ENCODE results near the gene PCNA. TPM values are rescaled to one million over a fixed set of nuclear protein-coding genes. Genes with fewer than 3 reads are reported as not detected.

The PCNA gene
- total RNA-seq, 4 donors from 2014 or later, result 43.0 to 112 (median 59.6) TPM

DNA sequence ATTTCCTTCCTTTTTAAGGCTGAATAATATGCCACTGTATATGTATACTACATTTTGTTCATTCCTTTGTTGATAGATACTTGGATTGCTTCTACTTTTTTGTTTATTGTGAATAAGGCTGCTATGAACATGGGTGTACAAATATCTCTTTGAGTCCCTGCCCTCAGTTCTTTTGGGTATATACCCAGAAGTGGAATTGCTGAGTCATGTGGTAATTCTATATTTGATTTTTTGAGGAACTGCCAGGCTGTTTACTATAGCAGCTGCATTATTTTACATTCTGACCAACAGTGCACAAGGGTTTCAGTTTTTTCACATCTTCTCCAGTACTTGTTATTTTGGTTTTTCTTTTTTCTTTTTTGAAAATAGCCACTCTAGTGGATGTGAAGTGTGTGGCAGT, 41.1 kb upstream of the PCNA start:
- no peak overlapping the region for H3K27ac ChIP-seq
- no peaks in the 10 kb centered on the region for H3K27me3 ChIP-seq
- TF ChIP-seq, protein P1, sequence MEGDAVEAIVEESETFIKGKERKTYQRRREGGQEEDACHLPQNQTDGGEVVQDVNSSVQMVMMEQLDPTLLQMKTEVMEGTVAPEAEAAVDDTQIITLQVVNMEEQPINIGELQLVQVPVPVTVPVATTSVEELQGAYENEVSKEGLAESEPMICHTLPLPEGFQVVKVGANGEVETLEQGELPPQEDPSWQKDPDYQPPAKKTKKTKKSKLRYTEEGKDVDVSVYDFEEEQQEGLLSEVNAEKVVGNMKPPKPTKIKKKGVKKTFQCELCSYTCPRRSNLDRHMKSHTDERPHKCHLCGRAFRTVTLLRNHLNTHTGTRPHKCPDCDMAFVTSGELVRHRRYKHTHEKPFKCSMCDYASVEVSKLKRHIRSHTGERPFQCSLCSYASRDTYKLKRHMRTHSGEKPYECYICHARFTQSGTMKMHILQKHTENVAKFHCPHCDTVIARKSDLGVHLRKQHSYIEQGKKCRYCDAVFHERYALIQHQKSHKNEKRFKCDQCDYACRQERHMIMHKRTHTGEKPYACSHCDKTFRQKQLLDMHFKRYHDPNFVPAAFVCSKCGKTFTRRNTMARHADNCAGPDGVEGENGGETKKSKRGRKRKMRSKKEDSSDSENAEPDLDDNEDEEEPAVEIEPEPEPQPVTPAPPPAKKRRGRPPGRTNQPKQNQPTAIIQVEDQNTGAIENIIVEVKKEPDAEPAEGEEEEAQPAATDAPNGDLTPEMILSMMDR (IDR thresholded peaks at IDR 0.05), result no peak
- no peak for TF ChIP-seq POLR2A (IDR thresholded peaks at IDR 0.05)
- no peak overlapping the region for H3K4me3 ChIP-seq
- no peaks in the 10 kb centered on the region for H3K36me3 ChIP-seq
- intact Hi-C loops (cut with DNase I; ENCODE audit: low total_unique reads), result no loop called here
- H3K4me1 ChIP-seq, result no peaks in the 10 kb centered on the region
- H3K9me3 ChIP-seq, result no peaks in the 10 kb centered on the region
- DNase-seq, result no peak

DNA sequence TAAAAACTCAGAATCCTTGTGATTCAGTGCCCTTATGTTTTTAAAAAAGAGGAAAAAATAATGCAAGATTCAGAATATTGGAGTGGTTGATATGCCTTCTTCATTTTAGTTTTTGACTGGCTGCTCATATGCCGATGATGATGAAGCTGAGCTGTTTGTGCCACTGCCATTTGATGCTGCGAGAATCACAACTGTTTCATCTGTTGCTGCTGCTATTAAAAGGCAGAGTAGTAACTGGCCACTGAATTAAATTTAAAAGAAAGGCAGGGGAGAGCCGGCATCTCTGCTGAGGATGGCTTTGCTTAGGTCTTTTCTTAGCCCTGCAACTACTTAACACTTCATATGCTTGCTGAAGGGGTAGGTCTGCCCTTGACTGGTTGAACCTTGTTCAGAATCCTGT, 40.2 kb upstream of the PCNA start:
- Histone ChIP-seq H3K27me3 (no peaks in the 10 kb centered on the region), H3K4me3 (no peak overlapping the region), H3K27ac (no peak overlapping the region), H3K36me3 (no peaks in the 10 kb centered on the region), H3K4me1 (no peaks in the 10 kb centered on the region), H3K9me3 (no peaks in the 10 kb centered on the region)
- DNase-seq, result no peak
- no peak for TF ChIP-seq POLR2A (IDR thresholded peaks at IDR 0.05)
- TF ChIP-seq, protein P1 (IDR thresholded peaks at IDR 0.05), result no peak
- intact Hi-C loops (cut with DNase I; ENCODE audit: low total_unique reads), result no loop called here

DNA sequence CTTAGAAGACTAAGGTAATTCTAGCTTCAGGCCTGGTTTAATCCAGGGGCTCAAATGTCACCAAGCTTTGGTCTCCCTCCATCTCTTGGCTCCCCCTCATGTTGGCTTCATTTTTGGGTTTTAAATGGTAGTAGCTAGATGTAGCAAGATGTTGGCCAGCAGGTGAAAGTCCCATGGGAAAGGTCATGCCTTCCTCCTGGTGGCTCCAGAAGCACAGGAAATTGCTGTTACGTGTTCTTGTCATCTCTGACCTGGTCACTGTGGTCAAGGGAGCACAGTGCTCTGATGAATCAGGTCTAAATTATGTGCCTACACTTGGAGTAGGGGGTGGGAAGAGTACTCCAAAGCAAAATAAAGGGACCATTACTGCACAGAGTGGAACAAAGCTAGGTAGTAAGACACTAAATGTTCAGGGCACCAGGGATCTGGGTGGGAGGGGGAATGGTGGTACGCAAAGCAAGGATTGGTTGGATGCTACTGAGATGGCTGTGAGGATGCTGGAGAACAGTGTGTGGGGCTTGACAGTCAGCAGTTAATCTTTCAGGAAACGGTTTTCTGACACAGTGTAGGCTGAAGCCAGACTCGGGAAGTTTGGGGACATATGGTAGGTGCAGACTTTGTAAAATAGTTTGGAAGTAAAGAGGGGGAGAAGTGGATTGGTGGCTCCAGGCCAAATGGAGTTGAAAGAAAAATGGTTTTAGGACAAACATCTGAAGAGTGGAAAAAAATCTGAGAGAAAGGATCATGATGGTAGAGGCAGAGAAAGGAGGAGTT, 37.1 kb upstream of the PCNA start:
- no peaks in the 10 kb centered on the region for H3K4me1 ChIP-seq
- H3K36me3 ChIP-seq, result no peaks in the 10 kb centered on the region
- TF ChIP-seq, protein P1 (IDR thresholded peaks at IDR 0.05), result no peak
- no peak for TF ChIP-seq POLR2A (IDR thresholded peaks at IDR 0.05)
- no peaks in the 10 kb centered on the region for H3K27me3 ChIP-seq
- no peak overlapping the region for H3K27ac ChIP-seq
- intact Hi-C loops (cut with DNase I; ENCODE audit: low total_unique reads), result no loop called here
- H3K4me3 ChIP-seq, result no peak overlapping the region
- DNase-seq, result no peak
- H3K9me3 ChIP-seq, result no peaks in the 10 kb centered on the region

DNA sequence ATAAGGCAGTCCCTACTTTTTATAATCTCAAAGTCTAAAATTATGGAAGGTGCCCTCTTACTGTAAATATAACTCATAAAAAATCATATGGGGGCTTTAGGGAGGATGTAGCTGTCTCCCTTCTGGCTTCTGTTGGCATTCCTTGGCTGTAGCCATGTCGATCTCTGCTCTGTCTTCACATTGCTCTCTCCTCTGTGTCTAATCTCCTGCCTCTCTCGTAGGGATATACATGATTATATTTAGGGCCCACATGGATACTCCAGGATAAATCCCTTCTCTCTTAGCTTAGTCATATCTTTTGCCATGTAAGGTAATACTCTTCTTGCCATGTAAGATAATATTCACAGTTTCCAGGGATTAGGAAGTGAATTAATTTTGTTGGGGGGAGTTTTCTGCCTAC, 35.6 kb upstream of the PCNA start:
- no peak overlapping the region for H3K4me3 ChIP-seq
- no peak for DNase-seq
- peaks cover 0 to 5% of the 10 kb centered on the region in 2 donors for H3K4me1 ChIP-seq
- intact Hi-C loops (cut with DNase I; ENCODE audit: low total_unique reads), result no loop called here
- no peaks in the 10 kb centered on the region for H3K27me3 ChIP-seq
- H3K9me3 ChIP-seq, result no peaks in the 10 kb centered on the region
- H3K36me3 ChIP-seq, result no peaks in the 10 kb centered on the region
- no peak for TF ChIP-seq POLR2A (IDR thresholded peaks at IDR 0.05)
- TF ChIP-seq, protein P1 (IDR thresholded peaks at IDR 0.05), result no peak
- no peak overlapping the region for H3K27ac ChIP-seq

DNA sequence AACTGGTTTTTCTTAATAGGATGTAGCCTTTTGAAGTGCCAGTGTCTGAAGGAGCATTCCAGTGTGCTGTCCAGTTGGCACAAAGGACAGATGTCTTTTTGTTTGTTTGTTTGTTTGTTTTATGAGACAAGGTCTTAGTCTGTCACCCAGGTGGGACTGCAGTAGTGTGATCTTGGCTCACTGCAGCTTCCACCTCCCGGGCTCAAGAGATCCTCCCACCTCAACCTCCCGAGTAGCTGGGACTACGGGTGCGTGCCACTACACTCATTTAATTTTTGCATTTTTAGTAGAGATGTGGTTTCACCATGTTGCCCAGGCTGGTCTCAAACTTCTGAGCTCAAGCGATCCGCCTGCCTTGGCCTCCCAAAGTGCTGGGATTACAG, 34.8 kb upstream of the PCNA start:
- Histone ChIP-seq H3K36me3 (no peaks in the 10 kb centered on the region), H3K4me3 (no peak overlapping the region), H3K9me3 (no peaks in the 10 kb centered on the region), H3K4me1 (peaks cover 0 to 10% of the 10 kb centered on the region in 2 donors), H3K27me3 (no peaks in the 10 kb centered on the region), H3K27ac (no peak overlapping the region)
- DNase-seq, result no peak
- TF ChIP-seq POLR2A (IDR thresholded peaks at IDR 0.05), result no peak
- TF ChIP-seq, protein P1 (IDR thresholded peaks at IDR 0.05), result no peak
- intact Hi-C loops (cut with DNase I; ENCODE audit: low total_unique reads), result no loop called here

All from uterus (tissue), 4 donors.